ENCODE results near the gene CAMK1G. TPM values are rescaled to one million over a fixed set of nuclear protein-coding genes. Genes with fewer than 3 reads are reported as not detected.

Gene CAMK1G
- total and polyA plus RNA-seq, 2 donors, result 0.11 to 0.95 TPM

DNA sequence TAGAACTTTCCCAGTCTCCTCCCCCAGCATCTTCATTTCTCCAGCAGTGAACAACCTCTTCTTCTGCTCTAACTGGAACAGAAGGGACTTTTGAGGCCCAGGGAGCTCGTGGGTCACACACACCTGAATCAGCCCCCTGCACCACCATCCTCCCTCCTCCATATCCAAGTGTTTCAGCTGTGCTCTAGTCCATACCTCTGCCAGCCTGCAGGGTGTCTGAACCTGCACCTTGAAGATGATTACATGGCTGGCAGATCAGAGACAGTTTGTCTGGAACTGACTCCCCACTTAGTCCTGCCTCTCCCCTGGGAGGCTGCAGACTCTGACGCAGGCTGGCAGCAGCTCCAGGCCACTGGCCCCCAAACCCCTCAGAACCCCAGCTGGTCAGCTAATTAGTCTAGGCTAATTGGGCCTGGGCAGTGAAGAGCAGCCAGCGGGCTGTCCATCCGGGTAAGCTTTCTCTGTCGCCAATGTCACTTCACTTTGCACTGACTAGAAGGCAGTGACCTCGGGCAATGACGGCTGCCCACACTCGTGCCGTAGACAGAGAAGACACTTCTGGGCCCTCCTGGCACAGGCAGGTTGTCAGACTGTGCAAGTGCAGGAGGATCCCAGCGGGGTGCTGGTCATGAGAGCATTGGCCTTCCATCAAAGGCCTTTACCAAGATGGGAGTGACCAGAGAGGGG, 12.2 kb downstream of the CAMK1G start:
- Histone ChIP-seq H3K27ac (ENCODE audit: low read depth) (no peak overlapping the region), H3K4me1 (ENCODE audit: insufficient read depth) (no peaks in the 10 kb centered on the region), H3K4me3 (ENCODE audit: low read depth, low read length) (no peak overlapping the region), H3K36me3 (ENCODE audit: insufficient read depth) (no peaks in the 10 kb centered on the region)
- DNase-seq (ENCODE audit: extremely low spot score), result no peak
- WGBS, result 91% methylated on average over 10 of the region's 10 CpGs

DNA sequence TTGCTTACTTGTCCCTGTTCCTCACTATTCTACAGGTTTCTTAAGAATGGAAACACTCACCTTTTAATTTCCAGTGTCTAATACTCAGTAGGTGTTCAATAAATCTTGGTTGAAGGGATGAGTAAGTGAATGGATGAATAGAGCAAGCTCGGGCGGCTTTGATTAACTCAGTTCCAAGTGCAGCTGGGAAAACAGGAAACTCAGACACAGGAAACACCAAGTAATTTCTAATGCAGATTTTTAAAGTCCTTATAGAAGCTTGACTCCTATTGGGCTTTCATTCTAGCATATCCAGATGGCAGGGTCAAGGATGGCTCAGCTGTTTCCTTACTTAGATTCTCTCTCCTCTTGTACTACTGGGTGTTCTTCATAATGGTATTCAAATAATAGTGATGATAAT, 14.0 kb downstream of the CAMK1G start:
- 69% methylated on average over 2 of the region's 2 CpGs for WGBS
- DNase-seq (ENCODE audit: extremely low spot score), result no peak
- Histone ChIP-seq H3K27ac (ENCODE audit: low read depth) (no peak overlapping the region), H3K36me3 (ENCODE audit: insufficient read depth) (no peaks in the 10 kb centered on the region), H3K4me1 (ENCODE audit: insufficient read depth) (no peaks in the 10 kb centered on the region), H3K4me3 (ENCODE audit: low read depth, low read length) (no peak overlapping the region)

DNA sequence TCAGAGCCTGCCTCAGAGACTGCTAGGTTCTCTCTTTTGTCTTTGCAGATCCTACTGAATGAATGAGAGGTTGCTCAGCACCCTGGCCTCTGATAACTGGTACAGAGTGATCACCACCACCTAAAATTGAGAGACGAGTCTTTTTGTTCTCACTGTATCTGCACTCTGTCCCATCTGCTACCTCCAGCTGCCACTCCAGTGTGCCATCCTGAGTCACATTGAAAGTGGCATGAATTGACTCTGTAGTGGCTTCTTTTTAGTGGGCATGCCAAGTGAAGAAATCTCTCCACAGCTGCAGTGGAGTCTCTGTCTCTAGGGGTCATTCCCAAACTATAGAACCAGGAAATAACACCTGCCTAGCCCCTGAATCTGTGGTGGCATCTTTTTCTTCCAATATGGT, 14.7 kb downstream of the CAMK1G start:
- no peak for DNase-seq (ENCODE audit: extremely low spot score)
- Histone ChIP-seq H3K36me3 (ENCODE audit: insufficient read depth) (no peaks in the 10 kb centered on the region), H3K4me3 (ENCODE audit: low read depth, low read length) (no peak overlapping the region), H3K4me1 (ENCODE audit: insufficient read depth) (no peaks in the 10 kb centered on the region), H3K27ac (ENCODE audit: low read depth) (no peak overlapping the region)
- 85% methylated on average over 1 of the region's 1 CpG for WGBS

DNA sequence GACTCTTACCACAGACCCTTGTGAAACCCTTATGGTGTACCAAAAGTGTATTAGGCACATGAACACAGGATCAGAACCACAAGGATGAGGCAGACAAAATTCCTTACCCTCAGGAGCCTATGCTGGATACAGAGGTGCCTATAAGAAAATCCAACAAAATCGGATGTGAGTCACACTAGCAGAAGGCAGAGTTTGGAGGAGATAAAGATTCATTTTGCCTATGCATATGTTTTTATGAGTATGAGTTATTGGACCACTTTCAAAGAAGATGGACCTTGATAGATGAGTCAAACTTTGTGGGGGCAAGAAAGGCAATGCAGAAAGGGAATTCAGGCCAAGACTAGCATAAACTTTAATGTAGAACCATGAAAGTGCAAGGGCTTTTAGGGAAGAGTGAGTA, 17.0 kb downstream of the CAMK1G start:
- Histone ChIP-seq H3K4me1 (ENCODE audit: insufficient read depth) (no peaks in the 10 kb centered on the region), H3K4me3 (ENCODE audit: low read depth, low read length) (no peak overlapping the region), H3K36me3 (ENCODE audit: insufficient read depth) (no peaks in the 10 kb centered on the region), H3K27ac (ENCODE audit: low read depth) (no peak overlapping the region)
- 75% methylated on average over 1 of the region's 1 CpG for WGBS
- DNase-seq (ENCODE audit: extremely low spot score), result no peak

DNA sequence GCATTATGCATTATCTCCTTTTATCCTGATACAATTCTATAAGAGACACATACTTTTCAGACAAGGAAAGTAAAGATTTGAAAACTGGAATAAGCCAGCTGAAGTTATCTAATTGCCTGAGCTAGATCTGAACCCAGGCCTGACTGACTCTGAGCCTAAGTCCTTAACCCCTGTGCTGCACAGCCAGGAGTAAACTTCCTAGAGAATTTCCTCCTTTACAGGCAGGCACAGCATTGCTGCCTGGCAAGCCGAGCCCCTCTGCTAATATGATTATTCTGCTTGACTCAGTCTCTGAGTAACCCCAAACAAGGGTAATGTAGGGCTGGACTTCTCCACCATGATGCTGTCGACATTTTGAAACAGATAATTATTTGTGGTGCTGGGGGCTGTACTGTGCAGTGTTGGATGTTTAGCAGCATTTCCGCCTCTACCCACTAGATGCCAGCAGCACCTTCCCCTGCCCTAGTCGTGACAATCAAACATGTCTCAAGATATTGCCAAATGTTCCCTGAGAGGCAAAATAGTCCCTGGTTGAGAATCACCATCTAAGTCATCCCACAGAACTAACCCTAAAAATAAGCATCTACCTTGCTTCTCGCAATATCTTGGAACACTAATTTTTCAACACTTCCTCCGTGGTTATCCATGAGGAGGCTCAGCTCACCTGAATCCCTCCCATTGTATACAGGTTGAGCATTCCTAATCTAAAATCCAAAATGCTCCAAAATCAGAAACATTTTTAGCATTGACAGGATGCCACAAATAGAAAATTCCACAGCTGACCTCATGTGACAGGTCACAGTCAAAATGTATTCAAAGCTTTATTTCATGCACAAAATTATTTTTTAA, 18.5 kb downstream of the CAMK1G start:
- H3K27ac ChIP-seq (ENCODE audit: low read depth), result no peak overlapping the region
- no peak for DNase-seq (ENCODE audit: extremely low spot score)
- WGBS, result 47% methylated on average over 6 of the region's 6 CpGs
- H3K4me1 ChIP-seq (ENCODE audit: insufficient read depth), result no peaks in the 10 kb centered on the region
- no peaks in the 10 kb centered on the region for H3K36me3 ChIP-seq (ENCODE audit: insufficient read depth)
- H3K4me3 ChIP-seq (ENCODE audit: low read depth, low read length), result no peak overlapping the region

DNA sequence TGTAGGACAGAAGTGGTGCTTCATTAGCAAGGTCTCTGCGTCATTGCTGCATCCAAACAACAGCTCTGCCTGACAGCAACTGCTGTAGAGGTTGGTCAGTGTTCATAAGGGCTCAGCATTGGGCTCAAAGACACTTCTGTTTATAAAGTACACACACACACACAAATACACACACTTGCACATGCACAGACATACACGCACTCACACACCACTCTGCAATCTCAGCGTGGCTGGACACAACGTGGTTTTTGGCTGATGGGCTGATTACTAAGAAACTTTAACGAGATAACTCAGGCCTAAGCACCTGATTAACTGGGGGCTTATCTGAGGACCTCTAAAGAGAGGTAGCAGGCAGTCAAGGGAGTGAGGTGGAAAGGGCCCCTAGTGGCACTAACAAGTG, 20.4 kb downstream of the CAMK1G start:
- H3K27ac ChIP-seq (ENCODE audit: low read depth), result no peak overlapping the region
- no peaks in the 10 kb centered on the region for H3K4me1 ChIP-seq (ENCODE audit: insufficient read depth)
- H3K36me3 ChIP-seq (ENCODE audit: insufficient read depth), result no peaks in the 10 kb centered on the region
- no peak for DNase-seq (ENCODE audit: extremely low spot score)
- H3K4me3 ChIP-seq (ENCODE audit: low read depth, low read length), result no peak overlapping the region
- 88% methylated on average over 5 of the region's 5 CpGs for WGBS

DNA sequence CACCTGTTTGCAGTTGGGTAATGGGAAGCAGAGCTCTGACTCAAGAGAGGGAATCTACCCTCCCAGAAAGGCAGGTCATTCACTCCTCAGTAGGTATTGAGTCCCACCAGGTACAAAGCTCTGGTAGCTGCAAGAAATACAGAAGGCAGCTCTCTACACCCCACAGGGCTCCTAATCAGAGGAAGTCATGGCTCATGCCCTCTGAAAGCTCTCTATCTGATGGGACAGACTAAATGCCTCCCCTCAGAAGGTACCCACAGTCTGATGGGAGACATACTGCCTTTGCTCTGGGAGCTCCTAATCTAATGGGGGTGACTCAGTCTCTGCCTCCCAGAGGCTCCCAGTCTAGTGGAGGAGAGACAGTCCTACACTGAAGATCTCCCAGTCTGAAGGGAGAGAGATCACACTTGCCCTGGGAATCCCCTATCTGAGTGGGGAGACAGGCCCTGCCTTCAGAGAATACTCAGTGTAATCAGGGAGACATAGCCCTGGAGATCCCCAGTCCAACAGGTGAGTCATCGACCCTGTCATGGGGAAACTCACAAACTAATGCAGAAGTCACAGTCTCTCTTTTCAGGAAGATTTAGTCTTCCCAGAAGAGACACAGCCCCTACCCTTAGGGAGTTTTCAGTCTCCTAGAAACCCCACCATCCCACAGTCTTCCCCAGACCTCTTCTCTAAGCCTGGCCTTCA, 23.7 kb downstream of the CAMK1G start:
- no peak overlapping the region for H3K27ac ChIP-seq (ENCODE audit: low read depth)
- no peaks in the 10 kb centered on the region for H3K4me1 ChIP-seq (ENCODE audit: insufficient read depth)
- no peak for DNase-seq (ENCODE audit: extremely low spot score)
- H3K4me3 ChIP-seq (ENCODE audit: low read depth, low read length), result no peak overlapping the region
- H3K36me3 ChIP-seq (ENCODE audit: insufficient read depth), result no peaks in the 10 kb centered on the region
- WGBS, result 76% methylated on average over 1 of the region's 1 CpG

DNA sequence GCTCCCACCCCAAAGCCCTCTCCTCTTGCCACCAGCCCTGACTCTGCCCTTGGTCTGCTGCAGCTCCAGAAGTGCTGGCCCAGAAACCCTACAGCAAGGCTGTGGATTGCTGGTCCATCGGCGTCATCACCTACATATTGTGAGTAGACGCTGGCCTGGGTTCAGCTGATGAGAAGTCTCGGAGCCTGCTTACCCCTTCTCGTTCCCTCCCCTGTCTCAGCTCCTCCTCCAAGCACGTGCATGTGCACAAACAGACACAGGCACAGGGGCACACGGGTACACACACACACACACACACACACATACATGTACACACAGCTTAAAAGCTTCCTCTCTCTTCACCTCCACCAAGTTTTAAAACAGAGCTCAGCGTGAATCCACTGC, 24.3 kb downstream of the CAMK1G start:
- no peak for DNase-seq (ENCODE audit: extremely low spot score)
- 76% methylated on average over 8 of the region's 8 CpGs for WGBS
- Histone ChIP-seq H3K4me1 (ENCODE audit: insufficient read depth) (no peaks in the 10 kb centered on the region), H3K36me3 (ENCODE audit: insufficient read depth) (no peaks in the 10 kb centered on the region), H3K4me3 (ENCODE audit: low read depth, low read length) (no peak overlapping the region), H3K27ac (ENCODE audit: low read depth) (no peak overlapping the region)

DNA sequence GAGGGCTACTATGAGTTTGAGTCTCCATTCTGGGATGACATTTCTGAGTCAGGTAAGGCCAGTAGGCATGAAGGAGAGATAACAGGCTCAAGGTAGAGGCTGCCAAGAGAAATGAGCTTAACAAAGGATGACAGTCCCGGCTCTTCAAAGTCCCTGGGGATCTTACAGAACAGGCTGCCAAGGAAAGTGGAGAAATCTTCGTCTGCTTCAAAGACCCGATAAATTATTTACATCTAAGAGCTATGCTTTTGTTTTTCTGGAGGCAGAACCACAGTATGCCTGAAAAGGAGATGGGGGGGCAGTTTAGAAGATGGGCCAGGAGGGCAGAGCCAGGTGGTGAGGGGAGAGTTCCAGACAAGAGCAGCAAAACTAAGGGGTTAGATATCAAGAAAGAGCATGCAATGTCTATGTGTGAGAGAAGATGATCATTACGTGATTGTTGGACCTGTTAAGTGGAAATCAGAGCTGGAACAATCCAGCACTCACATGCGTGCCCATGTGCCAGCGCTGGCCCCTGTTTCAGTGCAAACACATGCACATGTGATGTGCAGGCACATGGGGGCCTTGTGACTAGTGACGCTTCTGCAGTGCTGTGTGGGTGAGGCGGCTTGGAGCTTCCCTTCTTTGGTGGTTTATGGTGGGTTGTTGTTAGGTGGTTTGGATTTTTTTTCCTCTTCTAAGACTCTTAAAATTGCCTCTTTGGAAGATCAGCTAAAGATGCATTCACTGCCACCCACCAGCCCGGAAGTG, 25.7 kb downstream of the CAMK1G start:
- WGBS, result 88% methylated on average over 9 of the region's 9 CpGs
- Histone ChIP-seq H3K36me3 (ENCODE audit: insufficient read depth) (no peaks in the 10 kb centered on the region), H3K4me3 (ENCODE audit: low read depth, low read length) (no peak overlapping the region), H3K27ac (ENCODE audit: low read depth) (no peak overlapping the region), H3K4me1 (ENCODE audit: insufficient read depth) (no peaks in the 10 kb centered on the region)
- DNase-seq (ENCODE audit: extremely low spot score), result no peak

DNA sequence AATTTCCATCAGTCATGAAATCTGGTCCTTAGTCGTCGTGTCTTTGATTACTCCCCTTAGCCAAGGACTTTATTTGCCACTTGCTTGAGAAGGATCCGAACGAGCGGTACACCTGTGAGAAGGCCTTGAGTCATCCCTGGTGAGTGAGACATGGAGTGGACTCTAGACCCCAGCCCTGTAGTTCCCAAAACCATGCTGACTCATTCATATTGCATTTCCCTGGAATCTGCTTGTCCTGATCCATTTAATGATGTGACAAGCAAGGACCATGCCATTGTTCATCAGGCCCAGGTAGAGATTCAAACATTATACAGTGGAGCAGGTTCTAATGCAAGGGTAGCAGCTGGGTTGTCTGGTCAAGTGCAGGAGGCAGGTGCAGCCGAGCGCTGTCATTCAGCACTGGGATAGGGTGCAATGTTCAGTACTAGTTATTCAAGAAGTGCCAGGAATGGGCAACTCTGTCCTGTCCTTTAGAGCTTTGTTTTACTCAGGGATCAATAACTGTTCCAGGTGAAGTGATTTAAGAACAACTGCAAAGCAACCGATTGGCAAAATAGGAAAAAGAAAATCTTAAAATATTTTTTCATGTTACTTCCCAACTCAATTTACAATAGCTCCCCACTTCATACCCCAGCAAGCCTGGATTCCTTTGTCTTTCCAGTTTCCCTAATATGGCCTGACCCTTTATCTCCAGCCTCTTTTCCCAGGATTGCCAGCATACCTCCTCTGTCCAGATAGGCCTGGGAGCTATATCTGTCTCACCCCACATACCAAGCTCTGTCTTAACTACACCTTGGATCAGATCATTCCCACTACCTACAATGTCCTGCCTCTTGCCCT, 26.5 kb downstream of the CAMK1G start:
- no peak overlapping the region for H3K27ac ChIP-seq (ENCODE audit: low read depth)
- no peak overlapping the region for H3K4me3 ChIP-seq (ENCODE audit: low read depth, low read length)
- 96% methylated on average over 8 of the region's 8 CpGs for WGBS
- H3K4me1 ChIP-seq (ENCODE audit: insufficient read depth), result no peaks in the 10 kb centered on the region
- no peaks in the 10 kb centered on the region for H3K36me3 ChIP-seq (ENCODE audit: insufficient read depth)
- no peak for DNase-seq (ENCODE audit: extremely low spot score)

DNA sequence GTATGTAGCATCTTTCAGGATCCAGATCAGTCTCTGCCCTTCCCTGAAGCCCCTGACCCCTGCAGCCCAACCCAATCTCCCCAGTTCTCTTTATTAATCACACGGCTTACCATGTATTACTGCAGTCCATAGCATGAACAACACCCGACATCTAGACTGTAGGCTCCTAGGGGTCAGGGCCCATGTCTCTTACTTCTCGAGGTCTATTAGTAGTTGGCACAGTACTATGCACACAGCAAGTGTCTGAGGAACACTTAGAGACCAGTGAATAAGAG, 27.1 kb downstream of the CAMK1G start:
- no peaks in the 10 kb centered on the region for H3K4me1 ChIP-seq (ENCODE audit: insufficient read depth)
- no peak for DNase-seq (ENCODE audit: extremely low spot score)
- H3K36me3 ChIP-seq (ENCODE audit: insufficient read depth), result no peaks in the 10 kb centered on the region
- H3K4me3 ChIP-seq (ENCODE audit: low read depth, low read length), result no peak overlapping the region
- WGBS, result 91% methylated on average over 3 of the region's 3 CpGs
- no peak overlapping the region for H3K27ac ChIP-seq (ENCODE audit: low read depth)

DNA sequence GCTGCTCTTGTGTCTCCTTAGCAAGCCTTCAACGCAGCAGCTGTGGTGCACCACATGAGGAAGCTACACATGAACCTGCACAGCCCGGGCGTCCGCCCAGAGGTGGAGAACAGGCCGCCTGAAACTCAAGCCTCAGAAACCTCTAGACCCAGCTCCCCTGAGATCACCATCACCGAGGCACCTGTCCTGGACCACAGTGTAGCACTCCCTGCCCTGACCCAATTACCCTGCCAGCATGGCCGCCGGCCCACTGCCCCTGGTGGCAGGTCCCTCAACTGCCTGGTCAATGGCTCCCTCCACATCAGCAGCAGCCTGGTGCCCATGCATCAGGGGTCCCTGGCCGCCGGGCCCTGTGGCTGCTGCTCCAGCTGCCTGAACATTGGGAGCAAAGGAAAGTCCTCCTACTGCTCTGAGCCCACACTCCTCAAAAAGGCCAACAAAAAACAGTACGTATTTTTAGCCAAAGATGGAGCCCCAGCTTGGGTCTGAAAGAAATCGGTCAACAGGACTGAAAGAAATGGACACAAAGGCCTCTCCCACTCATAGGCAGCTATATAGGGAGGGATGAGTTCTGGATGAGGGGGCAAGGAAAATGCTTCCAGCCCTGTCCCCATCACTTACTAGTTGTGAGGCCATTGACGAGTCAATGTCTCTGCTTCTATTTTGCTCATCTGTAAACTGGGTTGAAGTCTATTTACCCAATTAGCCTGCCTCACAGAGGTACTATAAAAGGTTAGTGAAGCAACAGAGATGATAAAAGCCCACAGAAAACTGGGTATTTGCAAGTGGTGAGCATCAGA, 28.5 kb downstream of the CAMK1G start:
- WGBS, result 95% methylated on average over 13 of the region's 13 CpGs
- Histone ChIP-seq H3K36me3 (ENCODE audit: insufficient read depth) (no peaks in the 10 kb centered on the region), H3K4me3 (ENCODE audit: low read depth, low read length) (no peak overlapping the region), H3K27ac (ENCODE audit: low read depth) (no peak overlapping the region), H3K4me1 (ENCODE audit: insufficient read depth) (no peaks in the 10 kb centered on the region)
- DNase-seq (ENCODE audit: extremely low spot score), result no peak

All from urinary bladder (tissue), 4 donors.